Large intestine (tissue), 3 donors: ENCODE data around the gene PADI3. TPM values are rescaled to one million over a fixed set of nuclear protein-coding genes. Genes with fewer than 3 reads are reported as not detected.

Experiments
- DNase-seq, 2 donors: peaks; one replicate each; pipeline versions ENCODE4 v3.0.0 to v3.0.0-alpha.2; 2013
- H3K27ac ChIP-seq: one replicate; pipeline ENCODE4 v1.5.1; 2013; ENCODE audit warnings: low read length
- H3K27me3 ChIP-seq: 2 replicates; pipeline ENCODE4 v1.6.1; 2013; ENCODE audit warnings: low read length; ENCODE audit not compliant: control insufficient read depth, insufficient read depth
- H3K36me3 ChIP-seq: 2 replicates; pipeline ENCODE4 v1.6.1; 2013; ENCODE audit warnings: low read length; ENCODE audit not compliant: control insufficient read depth, insufficient read depth
- H3K4me1 ChIP-seq: one replicate; pipeline ENCODE4 v1.6.1; 2013; ENCODE audit warnings: low read length; ENCODE audit not compliant: control insufficient read depth, insufficient read depth
- H3K4me3 ChIP-seq: one replicate; pipeline ENCODE4 v1.5.1; 2013; ENCODE audit warnings: low read length
- H3K9me3 ChIP-seq: one replicate; pipeline ENCODE4 v1.6.1; 2013; ENCODE audit warnings: mild to moderate bottlenecking, low read depth, low read length, moderate library complexity; ENCODE audit not compliant: control insufficient read depth
- WGBS: methylation state at CpG from one replicate; pipeline ENCODE4 v1.1.5; 2013; ENCODE audit warnings: low lambda C conversion rate; ENCODE audit not compliant: insufficient coverage; 5-methylcytosine and 5-hydroxymethylcytosine counted together
- polyA plus RNA-seq: library from polyadenylated mRNA; unstranded; fragments of 120-200 nt; gene quantifications from one replicate; pipeline ENCODE4 v1.2.1, GENCODE V29; 2013

PADI3 gene
- polyA plus RNA-seq, 1 donor = not detected

DNA sequence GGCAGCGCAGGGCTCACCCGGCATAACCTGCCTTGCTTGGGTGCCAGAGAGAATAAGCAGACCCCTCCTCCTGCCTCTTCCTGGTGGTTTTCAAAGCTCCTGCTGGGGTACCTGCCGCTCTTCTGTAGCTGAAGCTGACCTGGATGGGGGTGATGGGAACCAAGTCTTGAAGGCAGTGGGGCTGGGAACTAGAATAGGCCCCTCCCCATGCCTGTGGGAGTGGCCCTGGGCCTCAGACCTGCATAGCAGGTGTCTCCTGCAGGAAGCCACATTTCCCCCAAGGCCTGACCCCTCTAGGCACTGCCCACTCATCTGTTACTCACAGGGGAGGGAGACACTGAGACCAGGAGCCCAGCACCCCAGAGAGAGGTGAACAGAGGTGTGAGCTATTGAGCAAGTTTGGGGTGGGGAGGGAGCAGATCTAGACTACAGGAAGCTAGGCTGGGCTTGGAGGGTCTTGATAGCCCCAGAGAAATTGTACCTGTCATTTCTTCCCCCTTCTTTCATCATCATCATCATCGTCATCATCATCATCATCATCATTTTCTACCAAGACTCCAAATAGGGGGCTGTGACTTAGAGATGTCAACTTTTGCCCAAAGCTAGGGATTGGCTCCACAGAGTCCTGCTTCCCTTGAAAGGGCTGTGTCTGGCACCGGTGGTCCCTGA is 33.9 kb upstream of the PADI3 start:
- 0% methylated on average over 1 of the region's 5 CpGs for WGBS
- Histone ChIP-seq H3K4me3 (no peak overlapping the region), H3K27ac (no peak overlapping the region), H3K27me3 (peaks cover 6% of the 10 kb centered on the region), H3K4me1 (peaks cover 6% of the 10 kb centered on the region), H3K36me3 (no peaks in the 10 kb centered on the region), H3K9me3 (no peaks in the 10 kb centered on the region)
- DNase-seq = no peak

DNA sequence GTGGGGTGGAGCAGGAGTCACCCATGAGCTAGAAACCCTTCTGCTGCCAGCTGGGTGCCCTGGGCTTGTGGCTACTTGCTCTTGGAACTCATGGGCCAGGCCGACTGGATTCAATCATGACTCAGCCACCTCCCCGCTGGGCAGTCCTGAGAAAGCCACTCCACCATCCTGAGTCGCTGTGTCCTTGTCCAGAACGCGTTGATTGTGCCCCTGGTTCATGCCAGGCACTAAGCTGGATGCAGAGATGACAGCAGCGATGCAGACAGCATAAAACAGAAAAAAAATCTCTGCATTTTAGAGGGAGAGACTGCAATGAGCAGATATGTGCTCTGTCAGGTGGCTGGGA is 33.4 kb upstream of the PADI3 start:
- no CpG with 5 or more reads among the region's 6 CpGs for WGBS
- DNase-seq = no peak
- Histone ChIP-seq H3K4me1 (peaks cover 6% of the 10 kb centered on the region), H3K9me3 (no peaks in the 10 kb centered on the region), H3K27me3 (peaks cover 6% of the 10 kb centered on the region), H3K27ac (no peak overlapping the region), H3K36me3 (no peaks in the 10 kb centered on the region), H3K4me3 (no peak overlapping the region)

- no peak overlapping the region for H3K4me3 ChIP-seq
- 42% methylated on average over 2 of the region's 5 CpGs for whole genome bisulfite sequencing
- no peak overlapping the region for H3K27ac ChIP-seq
- no peak for DNase-seq
- H3K36me3 ChIP-seq = no peaks in the 10 kb centered on the region
- H3K4me1 ChIP-seq = peaks cover 6% of the 10 kb centered on the region
- H3K27me3 ChIP-seq = peaks cover 6% of the 10 kb centered on the region
- H3K9me3 ChIP-seq = no peaks in the 10 kb centered on the region
Measured at GRCh38 chr1:17216078-17216477, 32.8 kb upstream of the PADI3 start.

GRCh38 chr1:17217607-17218006 is 31.3 kb upstream of the PADI3 start:
- Histone ChIP-seq H3K4me3 (no peak overlapping the region), H3K27ac (no peak overlapping the region), H3K27me3 (peaks cover 9% of the 10 kb centered on the region), H3K4me1 (peaks cover 4% of the 10 kb centered on the region), H3K36me3 (no peaks in the 10 kb centered on the region), H3K9me3 (no peaks in the 10 kb centered on the region)
- no CpG with 5 or more reads among the region's 3 CpGs for WGBS
- no peak for DNase-seq

GRCh38 chr1:17218939-17219338 is 30.0 kb upstream of the PADI3 start:
- DNase-seq = peak; percentile 40 to 49
- no peak overlapping the region for H3K4me3 ChIP-seq
- H3K27me3 ChIP-seq = peaks cover 13% of the 10 kb centered on the region
- H3K36me3 ChIP-seq = no peaks in the 10 kb centered on the region
- no peaks in the 10 kb centered on the region for H3K4me1 ChIP-seq
- no peak overlapping the region for H3K27ac ChIP-seq
- no peaks in the 10 kb centered on the region for H3K9me3 ChIP-seq
- WGBS = 100% methylated on average over 2 of the region's 7 CpGs

DNA sequence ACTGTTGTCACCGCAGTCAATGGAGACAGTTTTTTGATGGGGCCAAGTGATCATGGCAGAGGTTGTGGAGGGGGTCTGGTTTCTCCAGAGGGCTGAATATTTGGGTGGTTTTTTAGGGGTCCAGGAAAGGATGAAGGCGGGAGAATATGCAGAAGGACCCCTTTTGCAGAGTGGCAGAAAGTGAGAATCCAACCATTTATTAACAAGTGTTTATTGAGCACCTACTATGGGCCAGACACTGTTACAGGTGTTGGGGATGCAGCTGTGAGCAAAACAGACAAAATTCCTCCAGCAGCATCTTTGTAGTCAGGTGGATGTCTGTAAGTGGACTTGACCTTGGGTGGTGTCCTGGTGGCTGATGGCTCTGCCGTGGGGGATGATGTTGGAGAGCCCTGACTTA is 28.6 kb upstream of the PADI3 start:
- Histone ChIP-seq H3K4me1 (no peaks in the 10 kb centered on the region), H3K27ac (no peak overlapping the region), H3K9me3 (no peaks in the 10 kb centered on the region), H3K4me3 (no peak overlapping the region), H3K36me3 (no peaks in the 10 kb centered on the region), H3K27me3 (peaks cover 13% of the 10 kb centered on the region)
- WGBS = 80% methylated on average over 1 of the region's 3 CpGs
- no peak for DNase-seq

GRCh38 chr1:17222557-17222956 is 26.3 kb upstream of the PADI3 start:
- DNase-seq = no peak
- Histone ChIP-seq H3K9me3 (no peaks in the 10 kb centered on the region), H3K27me3 (peaks cover 12% of the 10 kb centered on the region), H3K4me1 (no peaks in the 10 kb centered on the region), H3K4me3 (no peak overlapping the region), H3K27ac (no peak overlapping the region), H3K36me3 (no peaks in the 10 kb centered on the region)
- WGBS = no CpG with 5 or more reads among the region's 14 CpGs

DNA sequence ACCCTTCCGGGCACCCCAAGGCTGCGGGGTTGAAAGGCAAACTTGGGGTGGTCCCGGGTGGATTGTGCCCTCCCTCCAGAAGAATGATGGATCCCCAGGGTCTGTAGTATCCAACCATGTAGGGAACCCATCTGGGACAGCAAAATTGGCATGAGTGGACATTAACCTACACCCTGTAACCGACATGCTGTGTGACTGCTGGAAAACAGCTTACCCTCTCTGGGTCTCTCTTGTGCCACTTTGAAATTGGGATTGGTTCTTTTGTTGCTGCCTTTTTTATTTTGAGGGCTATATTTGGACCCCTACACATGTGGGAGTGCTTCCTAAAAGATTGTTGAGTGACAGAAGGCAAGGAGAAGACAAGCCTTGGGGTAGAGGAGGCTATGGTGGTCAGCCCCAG is 24.5 kb upstream of the PADI3 start:
- Histone ChIP-seq H3K4me1 (no peaks in the 10 kb centered on the region), H3K9me3 (no peaks in the 10 kb centered on the region)
- no CpG with 5 or more reads among the region's 4 CpGs for WGBS

GRCh38 chr1:17225140-17225539 is 23.8 kb upstream of the PADI3 start:
- H3K9me3 ChIP-seq = no peaks in the 10 kb centered on the region
- no peak overlapping the region for H3K4me3 ChIP-seq
- no peak for DNase-seq
- H3K27me3 ChIP-seq = peaks cover 7% of the 10 kb centered on the region
- H3K4me1 ChIP-seq = no peaks in the 10 kb centered on the region
- H3K27ac ChIP-seq = no peak overlapping the region
- H3K36me3 ChIP-seq = no peaks in the 10 kb centered on the region
- WGBS = no CpG with 5 or more reads among the region's 6 CpGs

More for the DNA sequence above, 24.5 kb upstream of the PADI3 start:
- DNase-seq = no peak
- H3K27me3 ChIP-seq = peaks cover 7% of the 10 kb centered on the region
- no peak overlapping the region for H3K4me3 ChIP-seq
- no peak overlapping the region for H3K27ac ChIP-seq
- no peaks in the 10 kb centered on the region for H3K36me3 ChIP-seq

DNA sequence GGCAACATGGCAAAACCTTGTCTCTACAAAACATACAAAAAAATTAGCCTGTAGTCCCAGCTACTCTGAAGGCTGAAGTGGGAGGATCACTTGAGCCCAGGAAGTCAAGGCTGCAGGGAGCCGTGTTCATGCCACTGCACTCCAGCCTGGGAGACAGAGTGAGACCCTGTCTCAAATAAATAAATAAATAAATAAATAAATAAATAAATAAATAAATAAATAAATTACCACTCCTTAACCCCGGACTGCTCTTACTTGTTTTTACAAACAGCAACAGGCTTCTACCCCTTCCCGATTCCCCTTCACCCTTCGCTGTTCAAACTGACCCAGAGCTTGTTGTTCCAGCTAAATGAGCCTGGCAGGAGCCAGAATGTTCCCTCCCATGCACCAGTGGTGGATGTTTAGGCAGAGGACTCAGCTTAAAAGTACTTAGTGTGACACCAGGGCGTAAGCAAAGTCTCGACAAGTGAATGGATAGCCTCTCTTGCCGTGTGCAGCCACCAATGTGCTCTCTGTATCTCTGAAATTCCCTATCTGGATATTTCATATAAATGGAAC is 21.5 kb upstream of the PADI3 start:
- 93% methylated on average over 3 of the region's 7 CpGs for WGBS

GRCh38 chr1:17228619-17229018 is 20.3 kb upstream of the PADI3 start:
- WGBS = no CpG with 5 or more reads among the region's 8 CpGs
- DNase-seq = no peak
- no peaks in the 10 kb centered on the region for H3K27me3 ChIP-seq
- no peaks in the 10 kb centered on the region for H3K36me3 ChIP-seq
- H3K27ac ChIP-seq = no peak overlapping the region
- H3K4me1 ChIP-seq = peaks cover 12% of the 10 kb centered on the region
- no peak overlapping the region for H3K4me3 ChIP-seq
- H3K9me3 ChIP-seq = no peaks in the 10 kb centered on the region

More for the DNA sequence above, 21.5 kb upstream of the PADI3 start:
- Histone ChIP-seq H3K27ac (no peak overlapping the region), H3K27me3 (peaks cover 5% of the 10 kb centered on the region), H3K9me3 (no peaks in the 10 kb centered on the region), H3K4me3 (no peak overlapping the region), H3K36me3 (no peaks in the 10 kb centered on the region), H3K4me1 (peaks cover under 1% of the 10 kb centered on the region)
- DNase-seq = no peak
